Fibroblast of pulmonary artery (primary cell): Measurements from ENCODE around the gene TRIP4.

Source experiments
- DNase-seq: peaks from one replicate; pipeline ENCODE4 v3.0.0-alpha.2; 2010; ENCODE audit warnings: low read depth
- H3K4me3 ChIP-seq: replicated peaks from 2 replicates; pipeline ENCODE4 v1.5.1; 2011; ENCODE audit warnings: low read depth, mild to moderate bottlenecking, control low read depth, low read length, moderate library complexity
- TF ChIP-seq, protein P1 (sequence below): IDR thresholded peaks from 2 replicates; pipeline ENCODE4 v1.5.1; 2011; ENCODE audit warnings: mild to moderate bottlenecking, control low read depth, low read length, inconsistent platforms; ENCODE audit errors: missing control alignments

TRIP4 gene

DNA sequence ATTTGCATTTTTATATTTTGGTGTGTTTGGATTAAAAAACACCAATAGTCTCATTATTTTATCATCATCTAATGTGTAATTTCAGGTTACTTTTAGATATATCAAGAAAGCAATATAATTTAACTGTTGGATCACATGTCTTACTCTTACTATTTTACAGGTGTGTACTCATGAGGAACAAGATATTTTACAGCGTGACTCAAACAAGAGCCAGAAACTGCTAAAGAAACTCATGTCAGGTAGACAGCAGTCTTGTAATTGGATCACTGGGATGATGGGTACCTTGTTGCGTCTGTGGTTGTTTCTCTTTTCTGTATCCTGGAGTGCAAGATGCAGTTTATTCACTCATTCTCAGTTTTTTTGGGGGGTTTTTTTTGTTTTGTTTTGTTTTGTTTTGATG is 12.9 kb downstream of the TRIP4 start:
- TF ChIP-seq, protein P1, sequence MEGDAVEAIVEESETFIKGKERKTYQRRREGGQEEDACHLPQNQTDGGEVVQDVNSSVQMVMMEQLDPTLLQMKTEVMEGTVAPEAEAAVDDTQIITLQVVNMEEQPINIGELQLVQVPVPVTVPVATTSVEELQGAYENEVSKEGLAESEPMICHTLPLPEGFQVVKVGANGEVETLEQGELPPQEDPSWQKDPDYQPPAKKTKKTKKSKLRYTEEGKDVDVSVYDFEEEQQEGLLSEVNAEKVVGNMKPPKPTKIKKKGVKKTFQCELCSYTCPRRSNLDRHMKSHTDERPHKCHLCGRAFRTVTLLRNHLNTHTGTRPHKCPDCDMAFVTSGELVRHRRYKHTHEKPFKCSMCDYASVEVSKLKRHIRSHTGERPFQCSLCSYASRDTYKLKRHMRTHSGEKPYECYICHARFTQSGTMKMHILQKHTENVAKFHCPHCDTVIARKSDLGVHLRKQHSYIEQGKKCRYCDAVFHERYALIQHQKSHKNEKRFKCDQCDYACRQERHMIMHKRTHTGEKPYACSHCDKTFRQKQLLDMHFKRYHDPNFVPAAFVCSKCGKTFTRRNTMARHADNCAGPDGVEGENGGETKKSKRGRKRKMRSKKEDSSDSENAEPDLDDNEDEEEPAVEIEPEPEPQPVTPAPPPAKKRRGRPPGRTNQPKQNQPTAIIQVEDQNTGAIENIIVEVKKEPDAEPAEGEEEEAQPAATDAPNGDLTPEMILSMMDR = no peak
- no peak for DNase-seq
- H3K4me3 ChIP-seq = no peak overlapping the region

DNA sequence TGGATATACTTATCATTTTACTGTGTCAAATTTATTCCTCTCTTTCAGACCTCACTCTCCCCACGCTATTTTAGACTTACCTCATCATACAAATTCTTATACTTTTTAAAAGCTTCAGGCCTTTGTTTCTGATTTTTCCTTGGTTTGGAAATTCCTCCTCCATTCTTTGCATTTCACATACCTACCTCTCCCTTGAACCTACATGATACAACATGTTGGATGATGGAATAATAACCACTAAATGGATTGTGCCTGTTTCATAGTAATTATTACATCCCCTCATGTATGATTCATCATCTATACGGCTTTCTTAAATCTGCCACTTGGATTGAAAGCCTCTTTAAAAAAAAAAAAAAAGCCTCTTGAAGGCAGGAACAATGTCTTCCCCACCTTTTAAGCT is 24.6 kb downstream of the TRIP4 start:
- H3K4me3 ChIP-seq = no peak overlapping the region
- DNase-seq = no peak
- TF ChIP-seq, protein P1 = no peak

DNA sequence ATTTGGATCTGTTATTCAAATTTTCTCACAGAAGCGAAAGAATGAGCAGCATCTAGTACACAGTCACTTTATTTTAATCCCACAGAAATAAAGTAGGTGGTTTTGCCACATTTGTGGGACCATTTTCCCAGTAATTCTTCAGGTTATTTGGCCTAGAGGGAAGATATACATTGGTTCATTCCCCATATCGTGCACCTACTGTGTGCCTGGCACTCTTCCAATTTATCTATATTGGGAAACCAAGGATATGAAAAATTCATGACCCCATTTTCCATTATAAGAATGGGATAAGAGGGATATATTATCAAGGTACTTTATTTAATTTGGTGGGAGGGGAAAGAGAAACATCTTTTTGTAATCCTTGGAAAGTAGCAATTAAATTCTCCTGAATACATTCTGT is 35.1 kb downstream of the TRIP4 start:
- H3K4me3 ChIP-seq = no peak overlapping the region
- TF ChIP-seq, protein P1 = no peak
- no peak for DNase-seq

DNA sequence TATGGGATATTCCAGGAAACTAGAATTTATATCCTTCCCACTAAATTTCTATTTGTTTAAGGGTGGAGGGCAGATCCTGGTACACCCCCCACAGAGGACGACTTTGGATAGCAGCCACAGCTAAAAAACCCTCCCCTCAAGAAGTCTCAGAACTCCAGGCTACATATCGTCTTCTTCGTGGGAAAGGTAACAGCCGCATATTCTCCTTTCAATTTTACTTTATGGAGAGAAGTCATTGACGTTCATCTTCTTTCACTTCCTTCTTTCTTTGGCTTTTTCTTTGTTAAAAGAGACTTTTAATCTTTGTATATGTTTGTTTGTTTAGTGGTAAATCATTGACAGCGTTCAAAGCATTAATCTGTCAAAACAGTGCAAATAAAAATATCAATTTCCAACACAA is 36.3 kb downstream of the TRIP4 start:
- H3K4me3 ChIP-seq = no peak overlapping the region
- TF ChIP-seq, protein P1 = no peak
- DNase-seq = no peak

DNA sequence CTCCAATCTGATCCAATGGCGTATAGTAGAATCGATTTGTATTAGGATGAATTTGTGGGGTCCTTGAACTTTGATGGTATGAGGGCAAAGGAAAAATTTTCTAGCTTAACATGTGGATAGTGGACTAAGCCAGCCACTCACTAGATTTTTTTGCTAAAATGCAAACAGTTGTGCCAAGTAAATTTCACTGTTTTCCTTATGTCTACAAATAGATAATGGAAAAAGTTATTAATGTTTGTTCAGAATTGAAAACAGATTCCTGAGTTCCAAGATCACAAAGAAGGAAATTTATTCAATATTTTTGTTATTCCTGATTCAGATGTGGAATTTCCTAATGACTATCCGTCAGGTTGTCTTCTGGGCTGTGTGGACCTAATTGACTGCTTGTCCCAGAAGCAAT is 37.6 kb downstream of the TRIP4 start:
- H3K4me3 ChIP-seq = no peak overlapping the region
- TF ChIP-seq, protein P1 = no peak
- DNase-seq = no peak

DNA sequence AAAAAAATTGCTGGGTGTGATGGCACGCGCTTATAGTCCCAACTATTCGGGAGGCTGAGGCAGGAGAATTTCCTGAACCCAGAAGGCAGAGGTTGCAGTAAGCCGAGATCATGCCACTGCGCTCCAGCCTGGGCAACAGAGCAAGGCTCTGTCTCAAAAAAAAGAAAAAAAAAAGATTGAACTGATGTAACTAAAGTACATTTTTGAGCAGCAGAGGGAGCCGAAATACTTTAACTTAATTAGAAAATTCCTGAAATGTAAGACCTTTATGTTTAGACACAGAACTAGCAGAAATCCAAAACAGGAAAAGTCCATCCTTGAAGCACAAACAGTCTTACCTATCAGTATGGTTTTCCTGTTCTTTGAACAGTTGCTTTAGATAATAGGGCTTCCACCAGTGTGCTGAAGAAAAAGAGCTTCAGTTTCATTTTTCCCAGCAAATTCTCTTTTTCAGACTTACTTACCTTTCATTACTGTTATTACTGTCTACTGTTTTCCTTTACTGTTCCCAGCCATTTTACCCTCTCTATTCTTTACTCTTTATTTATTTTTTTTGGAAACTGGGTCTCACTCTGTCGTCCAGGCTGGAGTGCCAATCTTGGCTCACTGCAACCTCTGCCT is 39.3 kb downstream of the TRIP4 start:
- peak; percentile 76 for DNase-seq
- no peak overlapping the region for H3K4me3 ChIP-seq
- TF ChIP-seq, protein P1 = peak; percentile 35

DNA sequence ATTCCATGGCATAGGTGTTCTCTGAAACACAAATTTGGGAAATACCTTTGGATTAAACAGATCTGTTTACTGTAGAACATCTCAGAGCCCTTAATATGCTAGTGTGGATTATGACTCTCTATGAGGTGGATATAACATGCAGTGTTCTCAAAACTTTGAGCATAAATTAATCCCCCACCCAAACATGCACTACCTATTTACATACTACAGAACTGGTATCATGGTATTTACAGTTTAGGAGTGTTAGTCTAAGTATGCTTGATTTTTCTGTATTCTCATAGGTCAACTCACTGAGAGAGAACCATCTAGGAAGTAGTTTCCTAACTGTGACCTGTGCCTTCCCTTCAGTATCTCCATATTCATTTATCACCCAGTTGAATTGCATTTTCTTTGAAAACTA is 41.8 kb downstream of the TRIP4 start:
- H3K4me3 ChIP-seq = no peak overlapping the region
- no peak for DNase-seq
- TF ChIP-seq, protein P1 = no peak
